NCI-H524 (cell line): Measurements from ENCODE around the gene DMXL1.
"Not testable (repeated sequence)": the region's sequence is repeated elsewhere in the genome, so short reads cannot be mapped to it uniquely, and the experiment has no call there.

Experiments
- DNase-seq, 2 experiments: peaks; one replicate each; lab custom pipeline; 2025; lab: John Stamatoyannopoulos, UW

The DMXL1 gene

GRCh38 chr5:119131530-119132304, 60.8 kb downstream of the DMXL1 start:
- DNase-seq = no peak

DNA sequence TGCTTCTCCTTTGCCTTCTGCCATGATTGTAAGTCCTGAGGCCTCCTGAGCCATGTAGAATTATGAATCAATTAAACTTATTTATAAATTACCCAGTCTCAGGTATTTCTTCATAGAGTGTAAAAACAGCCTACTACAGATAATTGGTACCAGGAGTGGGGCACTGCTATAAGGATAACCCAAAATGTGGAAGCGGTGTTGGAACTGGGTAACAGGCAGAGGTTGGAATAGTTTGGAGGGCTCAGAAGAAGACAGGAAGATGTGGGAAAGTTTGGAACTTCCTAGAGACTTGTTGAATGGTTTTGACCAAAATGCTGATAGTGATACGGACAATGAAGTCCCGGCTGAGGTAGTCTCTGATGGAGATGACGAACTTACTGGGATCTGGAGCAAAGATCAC, 64.9 kb downstream of the DMXL1 start:
- not testable (repeated sequence) for DNase-seq

DNA sequence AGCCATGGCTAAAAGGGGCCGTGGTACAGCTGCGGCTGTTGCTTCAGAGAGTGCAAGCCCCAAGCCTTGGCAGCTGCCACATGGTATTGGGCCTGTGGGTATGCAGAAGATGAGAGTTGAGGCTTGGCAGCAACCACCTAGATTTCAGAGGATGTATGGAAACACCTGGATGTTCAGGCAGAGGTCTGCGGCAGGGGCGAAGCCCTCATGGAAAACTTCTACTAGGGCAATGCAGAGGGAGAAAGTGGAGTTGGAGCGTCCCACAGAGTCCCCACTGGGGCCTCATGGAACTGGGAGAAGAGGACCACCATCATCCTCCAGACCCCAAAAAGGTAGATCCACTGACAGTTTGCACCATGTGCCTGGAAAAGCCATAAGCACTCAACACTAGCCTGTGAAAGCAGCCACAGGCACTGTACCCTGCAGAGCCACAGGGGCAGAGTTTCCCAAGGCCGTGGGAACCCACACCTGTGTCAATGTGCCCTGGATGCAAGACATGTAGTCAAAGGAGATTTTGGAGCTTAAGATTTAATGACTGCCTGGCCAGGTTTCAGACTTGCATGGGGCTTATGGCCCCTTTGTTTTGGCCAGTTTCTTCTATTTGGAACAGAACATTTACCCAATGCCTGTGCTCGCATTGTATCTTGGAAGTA, 65.9 kb downstream of the DMXL1 start:
- no peak for DNase-seq

- no peak for DNase-seq
These were observed 82.7 kb downstream of the DMXL1 start for GRCh38 chr5:119153629-119154028.

DNA sequence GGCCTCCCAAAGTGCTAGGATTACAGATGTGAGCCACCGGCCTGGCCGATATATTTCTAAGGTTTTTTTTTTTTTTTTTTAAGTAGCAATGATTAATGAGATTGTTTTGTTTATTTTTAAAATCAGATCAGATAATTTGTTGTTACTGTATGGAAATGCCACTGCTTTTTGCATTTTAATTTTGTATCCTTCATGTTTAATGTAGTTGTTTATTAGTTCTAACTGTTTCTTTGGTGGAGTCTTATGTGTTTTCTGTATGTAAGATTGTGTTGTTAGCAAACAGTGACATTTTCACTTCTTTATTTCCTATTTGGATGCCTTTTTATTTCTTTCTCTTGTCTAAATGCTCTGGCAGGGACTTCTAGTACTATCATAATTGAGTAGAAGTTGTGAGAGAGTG, 87.3 kb downstream of the DMXL1 start:
- no peak for DNase-seq

DNA sequence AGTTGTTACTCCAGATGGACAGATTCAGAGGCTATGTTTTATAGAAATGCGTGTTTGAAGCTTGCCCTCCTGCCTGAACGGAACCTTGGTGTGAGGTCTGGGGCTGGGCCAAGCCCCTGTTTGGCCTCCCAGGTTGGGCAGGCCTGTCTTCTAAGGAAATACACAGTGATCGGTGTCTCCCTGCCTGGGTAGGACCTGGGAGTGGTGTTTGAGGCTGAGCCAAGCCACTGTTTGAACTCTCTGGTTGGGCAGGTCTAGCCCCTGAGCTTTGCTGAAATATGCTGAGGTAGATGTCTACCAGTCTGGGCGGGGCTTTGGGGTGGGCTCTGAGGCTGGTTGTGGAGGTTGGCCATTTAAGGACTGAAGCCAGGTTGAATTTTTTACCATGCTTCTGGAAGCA, 90.5 kb downstream of the DMXL1 start:
- no peak for DNase-seq

- DNase-seq = no peak
These were observed 95.1 kb downstream of the DMXL1 start for GRCh38 chr5:119166026-119166425.

GRCh38 chr5:119168401-119168800, 97.5 kb downstream of the DMXL1 start:
- no peak for DNase-seq

GRCh38 chr5:119171686-119172085, 100.8 kb downstream of the DMXL1 start:
- DNase-seq = no peak

DNA sequence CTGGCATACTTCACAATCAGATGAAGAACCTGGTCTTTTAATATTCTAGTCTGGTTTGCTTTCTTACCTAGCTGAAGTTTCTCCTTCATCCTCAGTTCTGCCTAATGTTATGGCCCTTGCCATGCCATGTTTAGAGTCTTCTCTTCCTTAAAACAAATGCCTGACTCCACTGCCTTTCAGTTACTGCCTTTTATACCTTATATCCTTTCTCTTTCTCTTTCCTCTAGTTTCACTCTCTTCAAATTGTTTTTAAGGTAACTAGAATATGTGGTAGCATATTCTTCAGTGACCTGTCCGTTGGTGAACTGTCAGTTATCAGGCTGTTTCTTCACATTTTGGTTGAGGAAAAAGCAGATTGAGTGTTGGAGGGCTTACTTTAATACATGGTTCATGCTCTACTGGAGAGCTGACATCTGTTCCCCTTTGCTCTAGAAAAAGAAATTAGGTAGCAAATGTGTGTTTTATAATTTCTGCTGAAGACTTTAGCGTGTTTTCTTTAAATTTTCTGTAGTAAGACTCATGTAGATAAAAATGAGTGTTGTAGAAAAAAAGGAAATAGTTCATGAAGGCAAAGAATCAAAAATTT, 103.8 kb downstream of the DMXL1 start:
- no peak for DNase-seq

DNA sequence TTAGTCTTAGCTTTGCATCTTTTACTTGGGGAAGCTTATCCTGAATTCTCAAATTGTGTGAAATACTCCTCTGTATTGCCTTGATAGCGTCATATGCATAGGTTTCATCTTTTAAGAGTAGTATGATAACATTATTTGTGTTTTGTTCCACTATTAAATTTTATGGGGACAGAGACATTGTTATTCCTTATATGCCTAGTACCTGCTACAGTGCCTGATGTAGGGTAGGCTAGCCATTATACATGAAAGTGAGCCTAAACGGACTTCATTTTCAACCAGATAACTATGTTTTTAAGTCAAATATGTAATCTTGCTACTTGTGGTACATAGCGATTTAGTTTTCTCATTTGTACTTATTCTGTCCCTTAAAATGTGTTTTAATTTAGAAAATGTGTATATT, 105.9 kb downstream of the DMXL1 start:
- DNase-seq = no peak

GRCh38 chr5:119177226-119177625, 106.3 kb downstream of the DMXL1 start:
- no peak for DNase-seq

- no peak for DNase-seq
These were observed 107.5 kb downstream of the DMXL1 start for GRCh38 chr5:119178435-119178834.

- DNase-seq = no peak
These were observed 109.2 kb downstream of the DMXL1 start for GRCh38 chr5:119179857-119180641.

- DNase-seq = not testable (repeated sequence)
These were observed 114.6 kb downstream of the DMXL1 start for GRCh38 chr5:119185512-119185911.

- DNase-seq = peak in 1 of 2 experiments; percentile 1
These were observed 117.1 kb downstream of the DMXL1 start for GRCh38 chr5:119187776-119188529.

DNA sequence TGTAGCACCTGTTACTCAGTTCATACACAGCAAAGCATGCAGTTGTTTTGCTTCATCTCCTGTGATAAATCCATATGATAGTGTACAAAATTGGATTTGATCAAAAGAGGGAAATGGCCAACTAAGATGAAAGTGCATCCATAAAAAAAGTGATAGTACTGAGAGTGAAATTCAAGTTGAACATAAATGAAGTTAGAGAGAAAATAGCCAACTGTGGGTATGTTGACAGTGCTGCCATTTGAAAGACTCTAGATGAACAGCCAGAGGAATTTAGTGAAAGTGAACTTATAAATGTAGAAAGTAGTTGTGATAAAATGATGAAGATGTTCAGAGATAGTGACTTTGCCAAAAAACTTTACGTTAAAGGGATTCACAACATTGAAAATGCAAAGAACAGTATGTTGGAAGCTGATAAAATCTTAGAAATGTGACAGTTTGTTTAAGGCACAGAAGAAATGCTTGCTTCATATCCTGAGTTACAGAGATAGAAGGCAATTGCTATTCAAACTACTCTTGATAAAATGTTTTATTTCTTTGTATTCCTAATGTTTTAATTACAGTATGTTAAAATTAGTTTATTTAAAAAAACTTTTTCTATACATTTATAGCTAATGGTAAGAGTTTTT, 119.7 kb downstream of the DMXL1 start:
- no peak for DNase-seq

DNA sequence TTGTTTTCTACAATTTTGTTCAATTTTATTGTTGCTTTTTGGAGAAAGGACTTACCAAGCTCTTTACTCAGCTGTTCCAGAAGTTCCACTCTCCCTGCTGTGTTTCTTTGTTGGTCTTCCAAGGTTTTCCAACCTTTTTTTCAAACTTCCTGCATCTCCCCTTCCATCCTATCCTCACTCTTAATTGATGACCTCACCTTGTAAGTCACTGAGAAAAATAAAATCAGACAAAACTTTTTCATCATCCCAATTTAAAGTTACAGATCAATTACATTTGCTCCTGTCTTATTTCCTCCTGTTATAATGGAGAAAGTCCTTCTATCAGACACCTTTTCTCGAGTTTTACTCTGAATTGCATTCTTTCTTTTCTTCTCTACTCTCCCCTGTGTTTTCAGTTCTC, 121.1 kb downstream of the DMXL1 start:
- DNase-seq = no peak

- DNase-seq = no peak
These were observed 129.9 kb downstream of the DMXL1 start for GRCh38 chr5:119200795-119201194.

DNA sequence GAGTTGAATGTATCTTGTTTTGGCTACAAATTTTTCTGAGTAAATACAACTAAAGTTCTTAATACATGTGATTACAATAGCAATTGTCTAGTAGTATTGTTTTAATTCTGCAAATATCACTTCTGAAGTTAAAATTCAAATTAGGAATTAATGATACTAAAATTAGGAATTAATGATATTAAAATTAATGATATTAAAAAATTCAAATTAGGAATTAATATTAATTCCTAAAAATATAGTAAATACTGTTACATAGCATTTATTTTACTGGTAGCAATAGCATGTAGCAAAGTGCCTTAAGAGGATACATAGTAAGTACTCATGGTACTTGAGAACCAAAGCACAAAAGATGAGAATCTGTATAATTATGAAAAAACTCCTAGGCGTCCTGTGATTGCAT, 136.2 kb downstream of the DMXL1 start:
- DNase-seq = no peak

- DNase-seq = no peak
These were observed 141.1 kb downstream of the DMXL1 start for GRCh38 chr5:119212026-119212425.
